Measurements from ENCODE around the gene TSPAN12. TPM values are rescaled to one million over a fixed set of nuclear protein-coding genes. Genes with fewer than 3 reads are reported as not detected.
"Not testable (repeated sequence)": the region's sequence is repeated elsewhere in the genome, so short reads cannot be mapped to it uniquely, and the experiment has no call there.

Gene TSPAN12
- polyA plus RNA-seq, 1 donor (not counting 4 experiments of a cell fraction or from before 2014, with no cell fraction given) = 0.47 TPM

GRCh38 chr7:120783273-120783672 is 74.7 kb downstream of the TSPAN12 start:
- H3K9me3 ChIP-seq (ENCODE audit: control insufficient read depth, low read depth, low read length) = no peaks in the 10 kb centered on the region
- H3K36me3 ChIP-seq (ENCODE audit: control insufficient read depth in 2 of 2, extremely low read depth in 1 of 2, insufficient read depth in 2 of 2, low read length in 2 of 2) = no peaks in the 10 kb centered on the region
- no peak overlapping the region for H3K4me2 ChIP-seq (ENCODE audit: control insufficient read depth, extremely low read depth, insufficient read depth, low read depth, low read length)
- no peak for FAIRE-seq
- no peak overlapping the region for H2AFZ ChIP-seq (ENCODE audit: control insufficient read depth, low read length)
- no peaks in the 10 kb centered on the region for H3K4me1 ChIP-seq (ENCODE audit: control insufficient read depth, extremely low read depth, insufficient read depth, low read length)
- H3K9ac ChIP-seq (ENCODE audit: control insufficient read depth, extremely low read depth, insufficient read depth, low read length) = no peak overlapping the region
- dilution Hi-C loops (cut with MboI; ENCODE audit: extremely low pct_ligation_motif_present, low sequenced_read_pairs) = no loop called here
- H3K4me3 ChIP-seq (ENCODE audit: control insufficient read depth in 2 of 3, extremely low read depth in 1 of 3, insufficient read depth in 2 of 3, low read depth in 1 of 3, low read length in 3 of 3) = no peak overlapping the region
- TF ChIP-seq EZH2 (IDR thresholded peaks at IDR 0.05; ENCODE audit: low read length) (no peak), CTCF (optimal IDR thresholded peaks at IDR 0.05 in 1 of 3, IDR thresholded peaks at IDR 0.05 in 1 of 3, conservative IDR thresholded peaks at IDR 0.05 in 1 of 3; ENCODE audit: extremely low read depth in 1 of 3, insufficient read depth in 2 of 3, low read length in 3 of 3) (no peak)
- no peak for DNase-seq (ENCODE audit: low read depth, low spot score)
- H3K27ac ChIP-seq (ENCODE audit: control insufficient read depth, insufficient read depth, low read length) = no peak overlapping the region
- H4K20me1 ChIP-seq (ENCODE audit: control insufficient read depth, extremely low read depth, insufficient read depth, low read length) = no peaks in the 10 kb centered on the region
- H3K27me3 ChIP-seq (ENCODE audit: control insufficient read depth, extremely low read depth, insufficient read depth, low read length) = no peaks in the 10 kb centered on the region
- H3K9me1 ChIP-seq (ENCODE audit: control insufficient read depth, extremely low read depth, insufficient read depth, low read length) = no peaks in the 10 kb centered on the region
- H3K79me2 ChIP-seq (ENCODE audit: control insufficient read depth, insufficient read depth, low read length) = no peaks in the 10 kb centered on the region

GRCh38 chr7:120781924-120782323 is 76.0 kb downstream of the TSPAN12 start:
- H3K4me1 ChIP-seq (ENCODE audit: control insufficient read depth, extremely low read depth, insufficient read depth, low read length); H2AFZ ChIP-seq (ENCODE audit: control insufficient read depth, low read length); H4K20me1 ChIP-seq (ENCODE audit: control insufficient read depth, extremely low read depth, insufficient read depth, low read length); H3K9ac ChIP-seq (ENCODE audit: control insufficient read depth, extremely low read depth, insufficient read depth, low read length); DNase-seq (ENCODE audit: low read depth, low spot score); H3K27ac ChIP-seq (ENCODE audit: control insufficient read depth, insufficient read depth, low read length); dilution Hi-C loops (cut with MboI; ENCODE audit: extremely low pct_ligation_motif_present, low sequenced_read_pairs); H3K27me3 ChIP-seq (ENCODE audit: control insufficient read depth, extremely low read depth, insufficient read depth, low read length); H3K9me3 ChIP-seq (ENCODE audit: control insufficient read depth, low read depth, low read length); FAIRE-seq; H3K4me3 ChIP-seq (ENCODE audit: control insufficient read depth in 2 of 3, extremely low read depth in 1 of 3, insufficient read depth in 2 of 3, low read depth in 1 of 3, low read length in 3 of 3); H3K36me3 ChIP-seq (ENCODE audit: control insufficient read depth in 2 of 2, extremely low read depth in 1 of 2, insufficient read depth in 2 of 2, low read length in 2 of 2); H3K4me2 ChIP-seq (ENCODE audit: control insufficient read depth, extremely low read depth, insufficient read depth, low read depth, low read length); H3K79me2 ChIP-seq (ENCODE audit: control insufficient read depth, insufficient read depth, low read length); H3K9me1 ChIP-seq (ENCODE audit: control insufficient read depth, extremely low read depth, insufficient read depth, low read length): not testable (repeated sequence)

GRCh38 chr7:120780938-120781337 is 77.0 kb downstream of the TSPAN12 start:
- Histone ChIP-seq H3K4me3 (ENCODE audit: control insufficient read depth in 2 of 3, extremely low read depth in 1 of 3, insufficient read depth in 2 of 3, low read depth in 1 of 3, low read length in 3 of 3) (no peak overlapping the region), H3K9ac (ENCODE audit: control insufficient read depth, extremely low read depth, insufficient read depth, low read length) (no peak overlapping the region), H3K27ac (ENCODE audit: control insufficient read depth, insufficient read depth, low read length) (no peak overlapping the region), H3K36me3 (ENCODE audit: control insufficient read depth in 2 of 2, extremely low read depth in 1 of 2, insufficient read depth in 2 of 2, low read length in 2 of 2) (no peaks in the 10 kb centered on the region), H3K79me2 (ENCODE audit: control insufficient read depth, insufficient read depth, low read length) (no peaks in the 10 kb centered on the region), H3K4me1 (ENCODE audit: control insufficient read depth, extremely low read depth, insufficient read depth, low read length) (no peaks in the 10 kb centered on the region), H3K4me2 (ENCODE audit: control insufficient read depth, extremely low read depth, insufficient read depth, low read depth, low read length) (no peak overlapping the region), H3K9me1 (ENCODE audit: control insufficient read depth, extremely low read depth, insufficient read depth, low read length) (no peaks in the 10 kb centered on the region), H3K27me3 (ENCODE audit: control insufficient read depth, extremely low read depth, insufficient read depth, low read length) (no peaks in the 10 kb centered on the region), H4K20me1 (ENCODE audit: control insufficient read depth, extremely low read depth, insufficient read depth, low read length) (no peaks in the 10 kb centered on the region), H2AFZ (ENCODE audit: control insufficient read depth, low read length) (no peak overlapping the region), H3K9me3 (ENCODE audit: control insufficient read depth, low read depth, low read length) (no peaks in the 10 kb centered on the region)
- dilution Hi-C loops (cut with MboI; ENCODE audit: extremely low pct_ligation_motif_present, low sequenced_read_pairs) = no loop called here
- DNase-seq (ENCODE audit: low read depth, low spot score) (no peak), FAIRE-seq (no peak)
- TF ChIP-seq EZH2 (IDR thresholded peaks at IDR 0.05; ENCODE audit: low read length) (no peak), CTCF (optimal IDR thresholded peaks at IDR 0.05 in 1 of 3, IDR thresholded peaks at IDR 0.05 in 1 of 3, conservative IDR thresholded peaks at IDR 0.05 in 1 of 3; ENCODE audit: extremely low read depth in 1 of 3, insufficient read depth in 2 of 3, low read length in 3 of 3) (no peak)

GRCh38 chr7:120780451-120780850 is 77.5 kb downstream of the TSPAN12 start:
- not testable (repeated sequence) for FAIRE-seq; DNase-seq (ENCODE audit: low read depth, low spot score); H3K9me3 ChIP-seq (ENCODE audit: control insufficient read depth, low read depth, low read length)

More at GRCh38 chr7:120780451-120780850, 77.5 kb downstream of the TSPAN12 start:
- H3K4me2 ChIP-seq (ENCODE audit: control insufficient read depth, extremely low read depth, insufficient read depth, low read depth, low read length); H4K20me1 ChIP-seq (ENCODE audit: control insufficient read depth, extremely low read depth, insufficient read depth, low read length); H2AFZ ChIP-seq (ENCODE audit: control insufficient read depth, low read length); H3K9ac ChIP-seq (ENCODE audit: control insufficient read depth, extremely low read depth, insufficient read depth, low read length); H3K36me3 ChIP-seq (ENCODE audit: control insufficient read depth in 2 of 2, extremely low read depth in 1 of 2, insufficient read depth in 2 of 2, low read length in 2 of 2); dilution Hi-C loops (cut with MboI; ENCODE audit: extremely low pct_ligation_motif_present, low sequenced_read_pairs); H3K9me1 ChIP-seq (ENCODE audit: control insufficient read depth, extremely low read depth, insufficient read depth, low read length); H3K27ac ChIP-seq (ENCODE audit: control insufficient read depth, insufficient read depth, low read length); H3K4me3 ChIP-seq (ENCODE audit: control insufficient read depth in 2 of 3, extremely low read depth in 1 of 3, insufficient read depth in 2 of 3, low read depth in 1 of 3, low read length in 3 of 3); H3K79me2 ChIP-seq (ENCODE audit: control insufficient read depth, insufficient read depth, low read length); H3K4me1 ChIP-seq (ENCODE audit: control insufficient read depth, extremely low read depth, insufficient read depth, low read length); H3K27me3 ChIP-seq (ENCODE audit: control insufficient read depth, extremely low read depth, insufficient read depth, low read length): not testable (repeated sequence)
